Left renal cortex interstitium (tissue), 4 donors: ENCODE data around the gene GAS2. TPM values are rescaled to one million over a fixed set of nuclear protein-coding genes. Genes with fewer than 3 reads are reported as not detected.

Source experiments
- DNase-seq, 4 donors: peaks; one replicate each; pipeline ENCODE4 v3.0.0-alpha.2; 2013; ENCODE audit warnings: low read depth in 4 of 4, low spot score in 2 of 4, missing footprints in 1 of 4
- polyA plus RNA-seq, 4 donors: library from polyadenylated mRNA; unstranded; fragments of 120-200 nt; gene quantifications; one replicate each; pipeline ENCODE4 v1.2.1, GENCODE V29; 2013; ENCODE audit not compliant: insufficient read length in 4 of 4

Gene GAS2
- polyA plus RNA-seq, 4 donors, result 9.6 to 13.0 (median 11.1) TPM

DNA sequence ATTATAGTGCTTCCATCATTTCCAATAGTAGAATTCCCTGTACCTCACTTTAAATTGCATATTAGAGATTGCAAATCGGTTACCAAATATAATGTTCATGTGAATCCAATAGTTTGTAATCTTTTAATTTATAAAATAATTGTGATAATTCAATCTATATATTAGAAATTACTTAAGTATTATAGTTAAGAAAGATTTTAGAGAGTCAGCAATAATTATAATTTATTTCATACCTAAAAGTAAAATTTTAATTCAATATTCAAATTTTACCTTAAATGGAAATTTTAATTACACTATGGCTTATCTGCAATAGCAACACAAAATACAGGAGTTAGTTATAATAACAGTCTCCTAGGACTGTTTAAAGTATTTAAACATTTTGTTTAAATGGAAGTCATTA, 180.3 kb downstream of the GAS2 start:
- DNase-seq, result no peak

DNA sequence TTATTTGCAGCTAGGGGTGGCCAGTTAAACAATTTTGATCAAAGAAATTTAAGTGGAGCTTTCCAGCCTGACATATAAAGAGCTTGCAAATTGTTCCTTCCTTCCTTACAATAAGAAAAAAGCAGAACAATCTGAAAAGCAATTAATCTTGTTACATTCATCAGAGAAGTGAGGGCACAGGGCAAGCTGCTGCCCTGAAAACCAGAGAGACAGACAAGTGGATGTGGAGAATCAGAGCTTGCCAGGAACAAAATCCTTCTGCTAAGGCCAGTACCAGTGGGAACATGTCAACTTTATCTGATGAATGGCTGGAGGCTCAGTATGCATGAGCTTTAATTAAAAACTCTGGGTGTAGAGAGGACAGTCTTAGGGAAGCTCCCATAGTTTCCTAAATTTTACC, 185.1 kb downstream of the GAS2 start:
- DNase-seq, result no peak

- DNase-seq, result no peak
Observed at GRCh38 chr11:22859756-22860155, 193.3 kb downstream of the GAS2 start.

- no peak for DNase-seq
Observed at GRCh38 chr11:22860241-22860640, 193.8 kb downstream of the GAS2 start, which contains the start of gene CCDC179. TSS of gene CCDC179 (minus strand) at chr11:22860474. CDS start at chr11:22860421, 53 bp downstream.

Other genes starting within 250 kb of the GAS2 start
- gene FANCF, start 40.8 kb upstream of the GAS2 start, polyA plus RNA-seq, result 10 to 100 TPM; 16.9 to 20.0 (median 18.1) TPM
- 10 to 100 TPM; 38.0 to 55.5 (median 42.7) TPM for gene SVIP, start 163.2 kb downstream of the GAS2 start, polyA plus RNA-seq
- gene CCDC179, start 193.9 kb downstream of the GAS2 start, polyA plus RNA-seq, result not detected